Ammon's horn (tissue), 1 donor: ENCODE results near the gene SPATA6L.

Experiments
- DNase-seq: peaks from one replicate; pipeline ENCODE4 v3.0.0-alpha.2; 2016; ENCODE audit warnings: low spot score

SPATA6L gene

GRCh38 chr9:4548811-4549725 is 117.2 kb downstream of the SPATA6L start:
- DNase-seq: no peak
